ENCODE data around the gene ARHGAP18. TPM values are rescaled to one million over a fixed set of nuclear protein-coding genes. Genes with fewer than 3 reads are reported as not detected.
"Not testable (repeated sequence)": the region's sequence is repeated elsewhere in the genome, so short reads cannot be mapped to it uniquely, and the experiment has no call there.

Gene ARHGAP18
- total RNA-seq, 6 experiments from 2014 or later: 2.2 to 8.0 (median 2.9) TPM

- Histone ChIP-seq H3K9me3 (no peaks in the 10 kb centered on the region), H3K27ac (no peak overlapping the region), H3K4me1 (no peaks in the 10 kb centered on the region), H3K4me3 (peak overlapping the region in 2 of 3 donors; percentile 13 to 15), H3K36me3 (no peaks in the 10 kb centered on the region), H3K27me3 (no peaks in the 10 kb centered on the region)
- ATAC-seq: peak; percentile 94 to 99 (median 96)
- WGBS (ENCODE audit: insufficient coverage, low coverage, low lambda C conversion rate, missing lambda C conversion rate): 20% methylated on average over 10 of the region's 10 CpGs
- TF ChIP-seq, protein P1, sequence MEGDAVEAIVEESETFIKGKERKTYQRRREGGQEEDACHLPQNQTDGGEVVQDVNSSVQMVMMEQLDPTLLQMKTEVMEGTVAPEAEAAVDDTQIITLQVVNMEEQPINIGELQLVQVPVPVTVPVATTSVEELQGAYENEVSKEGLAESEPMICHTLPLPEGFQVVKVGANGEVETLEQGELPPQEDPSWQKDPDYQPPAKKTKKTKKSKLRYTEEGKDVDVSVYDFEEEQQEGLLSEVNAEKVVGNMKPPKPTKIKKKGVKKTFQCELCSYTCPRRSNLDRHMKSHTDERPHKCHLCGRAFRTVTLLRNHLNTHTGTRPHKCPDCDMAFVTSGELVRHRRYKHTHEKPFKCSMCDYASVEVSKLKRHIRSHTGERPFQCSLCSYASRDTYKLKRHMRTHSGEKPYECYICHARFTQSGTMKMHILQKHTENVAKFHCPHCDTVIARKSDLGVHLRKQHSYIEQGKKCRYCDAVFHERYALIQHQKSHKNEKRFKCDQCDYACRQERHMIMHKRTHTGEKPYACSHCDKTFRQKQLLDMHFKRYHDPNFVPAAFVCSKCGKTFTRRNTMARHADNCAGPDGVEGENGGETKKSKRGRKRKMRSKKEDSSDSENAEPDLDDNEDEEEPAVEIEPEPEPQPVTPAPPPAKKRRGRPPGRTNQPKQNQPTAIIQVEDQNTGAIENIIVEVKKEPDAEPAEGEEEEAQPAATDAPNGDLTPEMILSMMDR (IDR thresholded peaks at IDR 0.05): peak; percentile 66 to 82 (median 79)
- no peak for TF ChIP-seq POLR2A (IDR thresholded peaks at IDR 0.05)
- no peak for DNase-seq
- intact Hi-C loops (cut with DNase I): no loop called here
Observed at GRCh38 chr6:129575378-129576118, 134.4 kb downstream of the ARHGAP18 start.

DNA sequence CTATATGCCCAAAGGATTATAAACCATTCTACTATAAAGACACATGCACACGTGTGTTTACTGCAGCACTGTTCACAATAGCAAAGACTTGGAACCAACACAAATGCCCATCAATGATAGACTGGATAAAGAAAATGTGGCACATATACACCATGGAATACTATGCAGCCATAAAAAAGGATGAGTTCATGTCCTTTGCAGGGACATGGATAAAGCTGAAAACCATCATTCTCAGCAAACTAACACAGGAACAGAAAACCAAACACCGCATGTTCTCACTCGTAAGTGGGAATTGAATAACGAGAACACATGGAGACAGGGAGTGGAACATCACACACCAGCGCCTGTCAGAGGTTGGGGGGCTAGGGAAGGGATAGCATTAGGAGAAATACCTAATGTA, 135.4 kb downstream of the ARHGAP18 start:
- ATAC-seq; H3K27ac ChIP-seq; H3K36me3 ChIP-seq; intact Hi-C loops (cut with DNase I); DNase-seq; H3K4me1 ChIP-seq; H3K27me3 ChIP-seq; H3K9me3 ChIP-seq: not testable (repeated sequence)
- WGBS (ENCODE audit: insufficient coverage, low coverage, low lambda C conversion rate, missing lambda C conversion rate): 100% methylated on average over 5 of the region's 5 CpGs
- peak overlapping the region in 1 of 3 donors; percentile 15 for H3K4me3 ChIP-seq

GRCh38 chr6:129570929-129571328, 139.0 kb downstream of the ARHGAP18 start:
- H3K36me3 ChIP-seq; H3K4me3 ChIP-seq; H3K4me1 ChIP-seq; intact Hi-C loops (cut with DNase I); H3K27me3 ChIP-seq; DNase-seq; H3K9me3 ChIP-seq; ATAC-seq; H3K27ac ChIP-seq: not testable (repeated sequence)
- WGBS (ENCODE audit: insufficient coverage, low coverage, low lambda C conversion rate, missing lambda C conversion rate): 100% methylated on average over 1 of the region's 1 CpG

DNA sequence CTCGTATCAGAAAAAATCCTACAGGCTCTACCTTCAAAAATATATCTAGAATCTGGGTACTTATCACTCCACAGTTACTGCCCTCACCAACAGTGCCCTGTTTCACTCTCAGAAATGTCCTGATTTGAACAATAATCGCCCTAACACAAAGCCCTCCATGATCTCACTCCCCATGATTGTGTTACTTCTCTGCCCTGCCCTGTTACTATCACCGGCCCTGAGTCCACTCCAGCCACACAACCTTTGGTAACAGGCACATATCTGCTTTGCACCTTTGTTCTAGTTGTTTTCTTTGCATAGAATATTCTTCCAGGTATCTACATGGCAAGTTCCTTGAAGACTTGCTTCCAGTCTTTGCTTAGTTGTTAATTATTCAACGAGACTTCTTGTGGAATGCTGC, 142.0 kb downstream of the ARHGAP18 start:
- Histone ChIP-seq H3K27me3 (no peaks in the 10 kb centered on the region), H3K27ac (no peak overlapping the region), H3K4me1 (no peaks in the 10 kb centered on the region), H3K4me3 (no peak overlapping the region), H3K9me3 (no peaks in the 10 kb centered on the region), H3K36me3 (no peaks in the 10 kb centered on the region)
- DNase-seq: no peak
- intact Hi-C loops (cut with DNase I): loop anchor here in 1 of 2 donors (10.0 kb wide), 1 partner anchor 63 kb away; no protein-coding TSS in a partner anchor
- 78% methylated on average over 4 of the region's 4 CpGs for WGBS (ENCODE audit: insufficient coverage, low coverage, low lambda C conversion rate, missing lambda C conversion rate)
- TF ChIP-seq POLR2A (IDR thresholded peaks at IDR 0.05): no peak
- TF ChIP-seq, protein P1 (IDR thresholded peaks at IDR 0.05): no peak
- ATAC-seq: no peak

- no peaks in the 10 kb centered on the region for H3K9me3 ChIP-seq
- TF ChIP-seq, protein P1 (IDR thresholded peaks at IDR 0.05): peak in 3 of 4 donors; percentile 30 to 31 (median 31)
- no peak for TF ChIP-seq POLR2A (IDR thresholded peaks at IDR 0.05)
- no peak overlapping the region for H3K4me3 ChIP-seq
- intact Hi-C loops (cut with DNase I): loop anchor here in 1 of 2 donors (10.0 kb wide), 1 partner anchor 63 kb away; no protein-coding TSS in a partner anchor
- WGBS (ENCODE audit: insufficient coverage, low coverage, low lambda C conversion rate, missing lambda C conversion rate): 53% methylated on average over 5 of the region's 5 CpGs
- H3K4me1 ChIP-seq: no peaks in the 10 kb centered on the region
- ATAC-seq (peak in 1 of 4 donors; percentile 25), DNase-seq (no peak)
- H3K36me3 ChIP-seq: no peaks in the 10 kb centered on the region
- H3K27ac ChIP-seq: no peak overlapping the region
- H3K27me3 ChIP-seq: no peaks in the 10 kb centered on the region
Observed at GRCh38 chr6:129567374-129567773, 142.6 kb downstream of the ARHGAP18 start.
